Ovary (tissue), 9 donors: ENCODE measurements around the gene GRIN3A. TPM values are rescaled to one million over a fixed set of nuclear protein-coding genes. Genes with fewer than 3 reads are reported as not detected.

Experiments
- DNase-seq, 5 donors: peaks; one replicate each; pipeline ENCODE4 v3.0.0-alpha.2; 2019 to 2020
- H3K27ac ChIP-seq, 2 donors: fragments of 200-600 bp; one replicate each; pipeline versions ENCODE4 v1.5.1 to v1.8.0; 2019 to 2022
- H3K27me3 ChIP-seq: fragments of 200-600 bp; one replicate; pipeline ENCODE4 v1.8.0; 2022
- H3K36me3 ChIP-seq: fragments of 200-600 bp; sonication (generic); one replicate; pipeline ENCODE4 v1.5.1; 2019
- H3K4me1 ChIP-seq: one replicate; pipeline ENCODE4 v1.8.1; 2013; ENCODE audit warnings: mild to moderate bottlenecking, moderate library complexity; ENCODE audit not compliant: insufficient read depth
- H3K4me3 ChIP-seq: fragments of 200-600 bp; sonication (generic); one replicate; pipeline ENCODE4 v1.5.1; 2017
- H3K9me3 ChIP-seq, 2 donors: fragments of 200-600 bp in 1 of 2; sonication (generic) in 1 of 2; one replicate each; pipeline versions ENCODE4 v1.5.1 to v1.8.1; 2013 to 2019; ENCODE audit warnings: mild to moderate bottlenecking in 1 of 2, moderate library complexity in 1 of 2
- EP300 ChIP-seq: sonication (generic); formaldehyde crosslinking; IDR thresholded peaks from one replicate; pipeline ENCODE4 v1.6.1; 2017; ENCODE audit warnings: antibody characterized with exemption
- POLR2A ChIP-seq: fragments of 450-650 bp; IDR thresholded peaks from one replicate; pipeline ENCODE4 v1.6.1; 2017; ENCODE audit warnings: antibody characterized with exemption, mild to moderate bottlenecking, moderate library complexity
- WGBS, 3 donors: extraction: QIAGEN DNeasy Blood & Tissue Kit in 1 of 3; methylation state at CpG; one replicate each; pipeline versions ENCODE4 v1.1.5 to v1.1.7; 2013 to 2017; 5-methylcytosine and 5-hydroxymethylcytosine counted together
- intact Hi-C, 4 donors: fragments of 100-400 bp; cut with DNase I; formaldehyde crosslinking; loops; one replicate each; pipeline versions ENCODE4 v1.11.0 to v1.15.1; 2022 to 2023
- polyA plus RNA-seq, 2 donors: library from polyadenylated mRNA; stranded (reverse); fragments of 200-250 nt in 1 of 2; fragments of 350-450 nt in 1 of 2; fragmentation: Illumina TruSeq in 1 of 2; extraction: RNeasy Lipid Tissue Mini Kit (QIAGEN cat#74804) in 1 of 2; gene quantifications; one replicate each; pipeline ENCODE4 v1.2.3, GENCODE V29; 2013 to 2014
- total RNA-seq, 7 donors: library from RNA; depleted of rRNA in 2 of 7; stranded (reverse); fragments of >200 nt in 2 of 7; fragmentation: NEBNext Ultra II Directional in 3 of 7; extraction: Animal tissue kit (Norgen Biotek cat#: 25700) in 3 of 7; gene quantifications; one replicate each; pipeline versions ENCODE4 v1.1.0 to v1.2.4, GENCODE V29; 2016 to 2023
- TF ChIP-seq, protein P1 (sequence below), 3 donors: fragments of 450-650 bp in 2 of 3; fragments of 200-600 bp in 1 of 3; IDR thresholded peaks; one replicate each; pipeline versions ENCODE4 v1.5.1 to v1.8.0; 2016 to 2022; ENCODE audit warnings: antibody characterized with exemption in 3 of 3, mild to moderate bottlenecking in 1 of 3
- donor health status: DM: no; HTN: no; CAD: no; lungs with moderate emphysema.
- donor health status: DM: no; HTN: no; CAD: no.
- donor health status: Bipolar disorder and iron deficiency.
- donor health status: DM: yes; HTN: yes; CAD: no.
- donor health status: DM: no; HTN: no; CAD: no.
- donor health status: DM: yes; HTN: yes; CAD: no.

Gene GRIN3A
- total and polyA plus RNA-seq, 9 donors, result 0.02 to 1.00 (median 0.24) TPM

DNA sequence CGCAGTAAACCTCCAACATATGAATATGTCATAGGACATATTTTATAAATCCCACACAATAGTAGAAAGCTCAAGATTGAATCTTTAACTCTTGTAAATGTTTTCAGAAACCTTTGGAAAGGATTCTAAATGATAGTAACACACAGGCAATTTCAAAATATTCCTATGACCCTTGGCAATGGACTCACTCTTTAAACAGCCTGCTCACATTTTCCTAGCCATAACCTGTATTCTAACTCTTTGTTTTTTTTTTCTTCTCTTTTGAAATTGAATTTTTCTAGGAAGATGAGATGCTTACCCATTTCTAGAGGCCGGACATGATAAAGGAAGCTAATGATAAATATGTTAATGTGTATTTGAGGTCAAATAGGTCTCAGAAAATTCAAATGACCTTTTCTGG lies 29.6 kb downstream of the GRIN3A start:
- Histone ChIP-seq H3K9me3 (no peaks in the 10 kb centered on the region), H3K4me1 (no peaks in the 10 kb centered on the region), H3K27me3 (no peaks in the 10 kb centered on the region), H3K4me3 (no peak overlapping the region), H3K27ac (no peak overlapping the region), H3K36me3 (no peaks in the 10 kb centered on the region)
- TF ChIP-seq, protein P1, sequence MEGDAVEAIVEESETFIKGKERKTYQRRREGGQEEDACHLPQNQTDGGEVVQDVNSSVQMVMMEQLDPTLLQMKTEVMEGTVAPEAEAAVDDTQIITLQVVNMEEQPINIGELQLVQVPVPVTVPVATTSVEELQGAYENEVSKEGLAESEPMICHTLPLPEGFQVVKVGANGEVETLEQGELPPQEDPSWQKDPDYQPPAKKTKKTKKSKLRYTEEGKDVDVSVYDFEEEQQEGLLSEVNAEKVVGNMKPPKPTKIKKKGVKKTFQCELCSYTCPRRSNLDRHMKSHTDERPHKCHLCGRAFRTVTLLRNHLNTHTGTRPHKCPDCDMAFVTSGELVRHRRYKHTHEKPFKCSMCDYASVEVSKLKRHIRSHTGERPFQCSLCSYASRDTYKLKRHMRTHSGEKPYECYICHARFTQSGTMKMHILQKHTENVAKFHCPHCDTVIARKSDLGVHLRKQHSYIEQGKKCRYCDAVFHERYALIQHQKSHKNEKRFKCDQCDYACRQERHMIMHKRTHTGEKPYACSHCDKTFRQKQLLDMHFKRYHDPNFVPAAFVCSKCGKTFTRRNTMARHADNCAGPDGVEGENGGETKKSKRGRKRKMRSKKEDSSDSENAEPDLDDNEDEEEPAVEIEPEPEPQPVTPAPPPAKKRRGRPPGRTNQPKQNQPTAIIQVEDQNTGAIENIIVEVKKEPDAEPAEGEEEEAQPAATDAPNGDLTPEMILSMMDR (IDR thresholded peaks at IDR 0.05), result no peak
- TF ChIP-seq POLR2A (no peak), EP300 (no peak)
- WGBS, 3 donors, result 84 to 89% (median 86%) methylated on average over 2 of the region's 2 CpGs
- DNase-seq, result no peak
- intact Hi-C loops, result no loop called here

DNA sequence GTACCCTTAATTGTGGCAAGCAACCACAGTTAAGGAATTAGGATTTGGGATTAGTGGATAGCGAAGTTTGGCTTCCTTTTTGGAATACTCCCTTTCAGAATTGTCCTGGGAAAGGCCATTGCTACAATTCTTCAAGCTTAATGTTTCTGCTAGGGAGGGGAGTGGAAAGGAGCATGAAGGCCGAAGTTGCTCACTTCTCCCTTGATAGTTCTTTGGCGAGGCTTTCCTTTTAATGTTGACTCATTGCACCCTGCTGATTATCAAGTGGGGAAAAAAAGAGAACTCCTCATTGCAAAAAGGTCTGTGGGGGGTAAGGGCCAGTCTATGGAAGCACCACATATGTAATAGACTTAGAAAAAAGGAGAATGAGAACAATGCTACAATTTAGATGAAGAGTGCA lies 30.7 kb downstream of the GRIN3A start:
- 30 to 38% (median 34%) methylated on average over 3 of the region's 3 CpGs for WGBS, 3 donors
- TF ChIP-seq, protein P1 (IDR thresholded peaks at IDR 0.05), result no peak
- TF ChIP-seq POLR2A, result no peak
- no peak for TF ChIP-seq EP300

DNA sequence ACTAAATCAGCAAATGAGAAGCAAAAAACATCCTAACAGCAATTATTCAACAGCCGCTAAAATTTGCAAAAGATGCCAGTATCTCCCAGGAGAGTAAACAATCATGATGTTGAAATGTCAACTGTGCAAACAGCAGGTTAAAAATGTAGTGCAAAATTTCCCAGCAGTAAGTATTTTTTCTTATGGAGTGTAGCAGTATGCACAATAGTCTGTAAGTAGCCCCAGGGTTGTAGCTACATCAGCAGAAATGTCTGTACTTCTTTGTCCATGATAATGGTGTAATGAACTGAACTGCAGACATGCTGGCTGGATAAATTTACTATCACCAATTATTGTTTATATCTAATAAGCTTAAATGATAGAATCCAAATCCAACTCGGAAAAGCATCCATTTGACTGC lies 31.4 kb downstream of the GRIN3A start:
- no peaks in the 10 kb centered on the region for H3K36me3 ChIP-seq
- intact Hi-C loops, result no loop called here
- H3K9me3 ChIP-seq, result no peaks in the 10 kb centered on the region
- H3K4me3 ChIP-seq, result no peak overlapping the region
- 56 to 62% (median 59%) methylated on average over 2 of the region's 2 CpGs for WGBS, 3 donors
- H3K4me1 ChIP-seq, result no peaks in the 10 kb centered on the region
- DNase-seq, result no peak
- TF ChIP-seq, protein P1 (IDR thresholded peaks at IDR 0.05), result no peak
- TF ChIP-seq POLR2A (no peak), EP300 (no peak)
- no peaks in the 10 kb centered on the region for H3K27me3 ChIP-seq
- no peak overlapping the region for H3K27ac ChIP-seq

More for the DNA sequence above, 30.7 kb downstream of the GRIN3A start:
- Histone ChIP-seq H3K27ac (no peak overlapping the region), H3K4me3 (no peak overlapping the region), H3K4me1 (no peaks in the 10 kb centered on the region), H3K36me3 (no peaks in the 10 kb centered on the region), H3K9me3 (no peaks in the 10 kb centered on the region), H3K27me3 (no peaks in the 10 kb centered on the region)
- no peak for DNase-seq
- intact Hi-C loops, result no loop called here

DNA sequence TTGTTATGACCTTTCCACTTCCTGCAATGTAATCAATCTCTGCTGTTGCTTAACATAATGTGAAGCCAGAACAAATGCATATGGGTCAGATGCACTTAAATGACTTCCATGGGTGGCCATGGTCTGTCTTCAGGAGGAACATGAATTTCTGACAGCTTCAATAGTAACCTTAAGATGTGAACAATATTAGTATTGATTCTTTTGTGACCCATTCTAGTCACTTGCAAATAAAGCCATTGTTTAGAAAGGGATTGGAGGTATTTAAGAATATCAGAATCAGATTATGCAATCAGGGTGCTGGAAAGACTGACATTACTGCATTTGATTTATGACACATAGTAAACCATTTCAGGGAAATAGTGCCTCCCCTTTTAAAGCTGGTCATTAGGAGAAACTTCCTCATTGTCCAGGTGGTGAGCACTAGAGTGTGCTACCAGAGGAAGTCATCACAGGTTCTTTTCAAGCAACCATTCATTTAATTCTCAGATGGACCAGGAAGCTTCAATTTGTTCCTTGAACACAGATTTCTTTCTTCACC lies 32.1 kb downstream of the GRIN3A start:
- TF ChIP-seq, protein P1 (IDR thresholded peaks at IDR 0.05), result no peak
- TF ChIP-seq EP300 (no peak), POLR2A (no peak)
- Histone ChIP-seq H3K4me3 (no peak overlapping the region), H3K27ac (no peak overlapping the region), H3K9me3 (no peaks in the 10 kb centered on the region), H3K36me3 (no peaks in the 10 kb centered on the region), H3K4me1 (no peaks in the 10 kb centered on the region), H3K27me3 (no peaks in the 10 kb centered on the region)
- intact Hi-C loops, result no loop called here
- DNase-seq, result no peak
